ENCODE data around the gene KIAA1210.

The KIAA1210 gene

DNA sequence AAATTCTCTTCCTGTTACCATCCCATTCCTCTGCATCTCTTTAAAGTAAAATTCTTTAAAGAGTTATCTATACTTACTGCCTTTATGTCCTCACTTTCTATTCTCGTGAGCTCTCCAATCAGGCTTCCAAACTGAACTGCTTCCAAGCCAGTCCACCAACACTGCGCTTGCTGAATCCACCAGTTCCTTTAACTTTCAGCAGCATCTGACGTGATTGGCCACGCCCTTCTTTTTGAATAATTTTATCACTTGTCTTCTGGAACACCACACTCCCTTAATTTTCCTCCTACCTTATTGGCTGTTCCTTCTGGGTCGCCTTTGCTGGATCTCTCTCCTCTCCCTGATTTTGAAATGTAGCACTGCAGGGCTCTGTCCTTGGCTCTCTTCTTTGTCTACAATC lies at the start of gene KIAA1210:
KIAA1210 (minus strand) TSS at position 163 of the 400 bp plus-strand sequence. CDS start 4,170 bp downstream, outside the sequence.
- DNase-seq = no peak

DNA sequence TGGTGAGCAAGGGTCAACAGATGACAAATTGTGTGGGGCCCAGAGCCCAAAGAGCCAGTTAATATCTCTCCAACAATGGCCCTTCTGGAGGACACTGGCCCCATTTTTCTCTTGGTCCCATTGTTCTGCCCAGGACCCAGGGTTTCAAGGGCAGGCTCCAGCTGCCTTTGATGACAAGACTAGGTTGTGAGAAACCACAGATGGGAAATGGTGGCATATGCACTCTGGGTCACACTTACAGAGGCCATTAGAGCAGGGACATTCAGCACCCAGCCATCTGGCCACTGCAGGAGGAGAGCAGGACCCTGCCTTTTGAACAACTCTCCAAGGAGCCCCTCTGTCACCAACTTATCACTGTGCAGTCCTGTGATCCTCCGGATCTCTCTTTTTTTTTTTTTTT lies 49.7 kb upstream of the KIAA1210 start:
- DNase-seq = no peak

DNA sequence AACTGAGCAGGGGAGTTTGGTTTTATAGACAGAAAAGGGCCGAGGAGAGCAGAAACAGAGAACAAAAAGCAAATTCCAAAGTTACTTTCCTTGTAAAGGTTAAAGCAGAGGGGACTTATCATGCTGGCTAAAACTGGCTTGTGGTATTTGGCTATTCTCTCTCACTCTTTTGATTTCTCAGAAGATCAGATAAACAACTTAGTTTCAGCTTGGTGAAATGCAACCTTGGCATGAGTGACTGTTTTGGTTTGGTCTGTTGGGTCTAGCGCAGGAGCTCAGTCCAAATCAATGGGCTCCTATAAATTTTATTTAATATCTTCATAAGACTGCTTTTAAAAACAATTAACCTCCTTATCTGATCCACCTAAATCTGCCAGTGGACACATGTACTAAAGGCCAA lies 47.3 kb upstream of the KIAA1210 start:
- no peak for DNase-seq

DNA sequence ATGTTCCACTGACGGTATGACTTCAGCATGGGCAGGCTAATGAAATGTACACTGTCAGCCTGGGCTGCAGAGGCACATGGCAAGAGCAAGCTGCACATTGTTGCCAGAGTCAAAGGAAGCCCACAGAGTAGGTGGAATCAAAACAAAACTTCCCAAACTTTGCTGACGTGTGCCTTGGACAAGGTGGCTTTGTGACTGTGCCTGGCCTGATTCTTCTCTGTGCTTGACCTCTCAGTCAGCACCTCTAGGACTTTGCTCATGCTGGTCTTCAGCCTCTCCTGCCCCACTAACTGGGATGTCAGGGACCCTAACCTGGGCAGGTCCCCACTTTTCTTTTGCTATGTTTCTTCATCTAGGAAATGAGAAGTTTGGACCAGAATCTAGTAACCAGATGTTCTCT lies 40.5 kb upstream of the KIAA1210 start:
- DNase-seq = no peak

DNA sequence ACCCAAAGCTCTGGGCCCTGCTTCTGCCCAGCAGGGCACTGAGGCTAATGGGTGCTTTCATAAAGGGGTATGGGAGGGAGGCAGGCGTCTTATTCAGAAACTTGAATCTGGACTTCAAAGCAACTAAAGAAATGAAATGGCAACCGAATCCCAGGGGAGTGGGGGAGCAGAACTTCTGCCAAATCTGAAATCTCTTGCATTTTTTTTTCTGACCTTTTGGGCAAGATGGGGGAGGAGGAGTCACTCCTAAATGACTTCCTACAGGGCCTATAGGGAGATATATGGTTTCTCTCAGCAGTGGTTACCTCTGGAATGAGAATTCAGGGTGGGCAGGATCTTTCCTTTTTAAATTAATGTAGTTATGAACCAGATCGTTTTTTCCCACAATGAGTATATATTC lies 30.6 kb upstream of the KIAA1210 start:
- no peak for DNase-seq

DNA sequence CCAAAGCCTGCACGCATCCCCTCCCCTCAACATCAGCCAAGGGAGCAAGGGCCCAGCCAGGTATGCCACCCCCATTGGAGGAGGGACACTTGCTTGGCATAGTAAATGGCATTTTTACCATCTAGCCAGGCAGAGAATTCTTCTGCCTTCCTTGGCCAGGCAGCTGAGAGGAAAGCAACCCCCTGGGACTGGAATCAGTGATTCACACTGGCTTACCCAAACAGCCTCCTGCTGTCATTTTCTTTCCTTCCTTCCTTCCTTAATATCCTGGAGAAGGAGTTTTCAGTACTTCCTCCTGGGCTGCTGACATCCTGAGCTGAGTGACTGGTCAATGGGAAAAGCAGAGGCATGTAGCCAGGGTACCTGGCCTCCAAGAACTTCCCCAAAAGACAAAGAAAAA lies 28.6 kb upstream of the KIAA1210 start:
- DNase-seq = no peak

DNA sequence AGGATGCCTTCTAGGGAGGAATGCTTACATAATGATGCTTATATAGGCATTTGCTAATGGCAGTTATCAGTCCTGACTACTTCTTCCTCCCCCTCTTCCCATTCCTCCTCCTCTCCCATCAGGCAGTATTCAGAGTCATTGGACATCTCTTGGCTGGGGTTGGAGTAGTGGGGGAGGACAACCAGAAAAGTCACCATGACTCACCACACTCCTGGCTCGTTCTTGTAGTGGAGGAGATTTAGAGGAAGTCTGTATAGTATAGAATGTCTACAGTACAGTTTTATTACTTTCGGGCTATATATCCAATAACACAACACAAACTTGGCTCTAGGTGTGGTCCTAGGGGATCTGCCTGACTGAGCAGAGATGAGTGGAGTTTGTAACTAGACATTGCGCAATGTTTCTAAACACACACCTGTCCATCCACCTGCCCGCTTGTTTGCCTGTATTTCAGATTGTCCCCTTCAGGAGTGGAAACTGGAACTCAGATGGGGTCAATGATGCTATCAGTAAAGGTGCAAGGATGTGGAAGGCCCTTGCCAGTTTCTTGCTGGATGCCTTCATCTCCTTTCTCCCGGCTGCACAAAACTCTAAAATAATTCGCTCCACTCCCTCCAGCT lies 27.9 kb upstream of the KIAA1210 start:
- no peak for DNase-seq

DNA sequence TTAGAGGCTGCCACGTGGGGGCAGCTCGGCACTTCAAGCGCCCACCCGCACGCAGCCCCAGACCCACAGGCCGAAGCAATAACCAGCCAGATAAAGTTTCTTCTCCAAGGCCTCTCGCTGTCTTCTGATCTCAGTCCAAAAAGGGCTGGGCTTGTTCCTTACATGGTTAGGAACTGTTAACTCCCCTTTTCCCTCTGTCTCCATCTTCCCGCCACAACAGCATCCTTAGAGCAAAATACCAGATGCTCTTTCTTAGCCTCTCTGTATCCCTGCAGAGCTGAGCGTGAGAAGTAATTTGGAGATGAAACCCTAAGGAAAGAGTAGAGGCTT lies 23.4 kb upstream of the KIAA1210 start:
- DNase-seq = no peak

DNA sequence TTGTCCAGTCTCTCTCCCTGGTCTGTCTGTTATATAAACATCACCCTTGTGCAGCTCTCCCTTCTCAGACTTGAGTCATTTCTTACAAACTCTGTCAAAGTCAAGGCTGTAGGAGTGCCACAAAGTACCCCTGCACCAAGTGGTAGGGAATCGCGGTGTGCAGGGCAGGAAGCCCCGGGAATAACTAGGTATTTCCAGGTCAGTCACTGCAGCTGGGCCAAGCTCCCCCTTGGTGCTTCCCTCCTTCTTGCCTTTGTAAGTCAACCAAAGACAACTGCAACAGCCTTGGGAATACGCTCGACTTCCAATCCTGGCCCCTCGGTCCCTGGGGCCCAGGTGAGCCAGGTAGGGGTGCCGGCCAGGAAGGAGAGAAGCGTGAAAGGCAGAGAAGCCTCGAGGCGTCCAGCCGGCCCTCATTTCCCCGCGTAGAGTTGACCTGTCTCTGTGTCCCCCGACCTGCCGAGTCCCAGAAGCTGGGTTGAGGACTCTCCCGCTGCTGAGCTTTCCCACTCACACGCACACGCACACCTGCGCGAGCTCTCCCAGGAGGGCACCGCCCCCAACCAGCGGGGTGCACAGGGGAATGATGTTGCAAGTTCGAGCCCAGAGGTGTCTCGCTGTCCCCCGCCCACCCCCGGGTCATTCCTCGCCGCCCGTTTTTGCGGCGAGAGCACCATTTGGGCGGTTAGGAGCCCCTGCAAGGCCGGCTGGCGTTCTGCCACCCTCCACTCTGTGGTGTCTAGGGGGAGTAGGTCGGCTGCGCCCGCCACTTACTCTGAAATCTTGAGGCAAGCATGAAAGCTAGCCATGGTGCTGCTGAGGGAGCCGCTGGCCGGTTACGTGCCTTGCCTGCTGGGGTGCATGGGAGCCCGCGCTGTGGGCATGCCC lies 22.8 kb upstream of the KIAA1210 start:
- DNase-seq = no peak

DNA sequence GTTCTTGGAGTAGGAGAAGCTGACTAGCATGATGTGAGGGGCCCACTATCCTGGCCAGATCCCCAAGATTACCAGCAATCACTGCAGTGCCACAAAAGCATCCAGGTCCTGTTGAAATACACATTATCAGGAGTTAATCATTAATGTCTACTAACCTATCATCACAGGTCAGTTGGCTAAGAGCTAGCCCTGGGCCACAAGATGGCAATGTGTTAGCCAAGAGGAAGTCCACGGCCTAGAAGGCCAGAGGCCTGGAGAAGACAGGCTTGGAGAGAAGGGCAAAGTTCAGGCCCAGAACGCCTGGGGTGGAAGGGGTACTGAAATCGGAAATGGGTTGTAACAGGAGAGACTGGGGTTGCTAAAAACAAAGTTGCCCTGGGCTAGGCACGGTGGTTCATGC lies 19.9 kb upstream of the KIAA1210 start:
- DNase-seq = no peak

DNA sequence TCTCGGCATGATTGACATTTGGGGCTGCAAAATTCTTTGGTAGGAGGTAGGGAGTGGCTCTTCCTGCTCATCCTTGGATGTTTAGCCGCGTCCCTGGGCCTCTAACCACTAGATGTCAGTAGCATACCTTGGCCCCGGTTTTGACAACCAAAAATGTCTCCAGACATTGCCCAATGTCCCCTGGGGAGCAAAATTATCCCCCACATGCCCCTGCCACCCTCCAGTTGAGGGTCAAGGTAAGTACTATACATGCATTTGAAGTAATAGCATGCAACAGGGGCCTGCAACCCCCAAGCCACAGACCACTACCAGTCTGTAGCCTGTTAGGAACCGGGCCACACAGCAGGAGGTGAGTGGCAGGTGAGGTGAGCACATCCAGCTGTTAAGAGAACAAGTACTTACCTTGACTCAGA lies 17.6 kb upstream of the KIAA1210 start:
- no peak for DNase-seq

DNA sequence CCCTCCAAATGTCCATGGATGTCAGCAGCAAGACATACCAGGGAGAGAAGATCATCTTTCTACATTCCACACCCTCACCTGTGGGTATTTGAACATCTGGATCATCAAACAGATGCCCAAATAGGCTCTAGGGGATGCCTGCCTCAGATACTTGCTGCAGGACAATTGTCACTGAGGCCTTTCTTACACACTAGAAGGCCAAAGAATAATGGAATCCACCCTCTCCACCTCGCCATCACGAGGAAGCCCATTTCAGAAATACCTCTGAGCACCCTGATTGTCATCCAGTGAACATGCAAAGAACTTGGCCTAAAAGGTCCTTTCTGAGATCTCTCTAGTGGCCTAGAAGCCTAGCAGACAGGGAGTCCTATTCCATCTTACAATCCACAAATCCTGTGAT lies 6.9 kb upstream of the KIAA1210 start:
- no peak for DNase-seq

DNA sequence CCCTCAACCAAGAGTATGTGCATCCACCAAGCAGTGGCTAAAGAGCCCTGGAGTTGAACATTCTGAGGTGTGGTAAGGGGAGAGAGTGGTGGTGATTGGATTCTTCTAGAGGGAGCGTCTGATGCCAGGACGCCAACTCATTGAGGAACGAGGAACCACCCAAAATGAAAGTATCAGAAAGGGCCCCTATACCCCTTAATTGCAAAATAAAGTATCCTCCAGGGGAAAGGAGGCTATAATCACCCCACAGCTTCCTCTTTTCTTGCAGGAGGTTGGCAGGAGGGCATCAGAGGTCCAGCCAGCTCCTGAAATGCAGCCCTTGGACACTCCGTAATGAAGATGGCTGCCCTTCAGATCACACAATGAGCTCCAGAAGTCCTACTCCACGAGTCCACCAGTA lies 5.3 kb upstream of the KIAA1210 start:
- DNase-seq = no peak

DNA sequence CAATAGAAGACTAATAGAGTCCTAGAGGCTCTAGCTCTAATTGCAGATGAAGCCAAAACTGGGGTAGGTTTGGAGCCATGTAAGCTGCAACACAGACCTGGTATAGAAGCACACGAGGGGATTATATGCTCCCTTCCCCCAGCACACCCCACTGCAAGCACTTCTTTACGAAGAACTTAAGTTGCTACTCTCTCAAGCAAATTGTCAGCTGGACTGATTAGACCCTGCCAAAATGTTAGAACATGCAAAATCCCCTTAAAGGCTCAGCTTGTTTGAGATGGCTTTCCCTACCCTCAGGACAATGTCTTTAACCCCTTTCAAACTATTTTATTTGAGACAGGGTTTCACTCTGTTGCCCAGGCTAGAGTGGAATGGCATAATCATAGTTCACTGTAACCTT lies 4.7 kb upstream of the KIAA1210 start:
- no peak for DNase-seq

DNA sequence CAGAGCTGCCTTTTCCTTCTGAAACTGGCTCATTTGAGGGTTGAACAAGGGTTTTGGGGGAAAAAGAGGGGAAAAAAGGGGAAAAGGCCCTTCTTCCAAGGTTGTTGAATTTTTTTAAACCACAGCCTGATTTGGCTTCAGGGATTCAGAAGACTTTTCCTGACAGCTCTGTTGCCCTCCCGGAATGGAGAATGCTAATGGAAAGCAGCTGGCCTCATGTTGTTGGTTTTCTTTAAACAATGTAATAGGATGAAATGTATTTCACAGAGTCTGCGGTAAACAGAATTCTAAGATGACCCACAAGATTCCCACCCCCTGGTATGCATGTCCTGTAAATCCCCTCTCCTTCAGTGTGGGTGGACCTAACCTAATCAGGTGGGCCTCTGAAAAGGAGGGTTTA lies 3.3 kb upstream of the KIAA1210 start:
- DNase-seq = no peak

DNA sequence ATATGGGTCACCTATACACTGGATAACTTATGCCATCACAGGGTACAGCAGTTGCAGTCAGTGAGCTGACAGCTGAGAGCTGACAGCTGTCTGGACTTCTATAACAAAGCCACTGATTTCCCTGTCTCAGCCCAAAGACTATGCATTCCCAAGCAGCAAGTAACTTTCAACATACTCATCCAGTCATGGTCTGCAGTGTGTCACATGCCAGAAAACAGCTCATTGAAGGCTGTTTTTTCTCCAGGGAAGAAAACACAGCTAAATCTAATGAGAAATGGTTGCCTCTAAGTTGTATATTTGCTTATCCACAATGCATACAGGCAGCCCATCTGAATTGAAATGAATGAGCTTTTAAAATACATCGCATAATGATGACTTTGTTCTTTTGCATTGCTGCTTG lies 6.3 kb downstream of the KIAA1210 start:
- DNase-seq = no peak

DNA sequence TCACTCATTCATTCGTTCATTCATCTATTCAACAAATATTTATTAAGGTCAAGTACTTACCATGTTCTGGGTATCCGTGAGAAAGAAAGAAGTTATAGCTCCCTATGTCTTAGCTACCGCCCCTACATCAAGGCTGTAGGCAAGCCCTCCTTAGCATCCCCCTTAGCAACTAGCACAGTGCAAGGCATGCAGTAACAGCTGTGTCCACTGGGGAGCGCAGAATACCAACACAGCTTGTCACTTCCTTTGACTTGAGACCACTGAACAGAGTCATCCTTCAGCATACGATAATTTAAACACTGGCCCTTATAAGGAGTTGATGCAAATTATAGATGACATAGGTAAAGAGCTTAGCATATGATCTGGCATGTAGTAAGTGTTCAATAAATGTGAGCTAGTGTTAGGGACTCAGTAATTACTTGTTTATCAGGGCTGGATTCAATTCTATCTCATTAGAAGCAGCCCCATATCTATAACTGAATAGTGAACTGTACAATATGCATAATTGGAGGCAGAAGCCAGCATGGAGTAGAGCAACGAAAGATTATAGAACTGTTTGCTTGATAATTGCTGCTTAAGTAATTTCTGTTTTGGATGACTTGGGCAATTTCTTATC lies 8.7 kb downstream of the KIAA1210 start:
- DNase-seq = no peak

DNA sequence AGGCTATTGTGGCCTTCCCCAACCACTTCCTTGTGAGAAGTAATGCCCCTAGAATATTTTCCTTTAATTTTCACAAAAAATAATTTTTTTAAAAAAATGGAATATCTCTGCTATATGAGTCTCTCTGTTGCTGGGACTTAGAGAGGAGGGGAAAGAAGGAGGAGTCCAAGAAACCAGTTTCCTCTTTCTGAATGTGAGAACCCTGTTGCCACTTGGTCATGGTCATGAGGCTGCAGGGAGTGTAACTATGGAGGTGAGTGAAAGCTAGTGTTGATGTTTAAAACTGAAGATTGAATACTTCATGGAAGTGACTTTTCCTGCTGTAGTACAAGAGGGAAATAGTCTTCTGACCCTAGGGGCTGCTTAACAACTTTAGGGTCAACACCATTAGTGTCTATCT lies 20.4 kb downstream of the KIAA1210 start:
- no peak for DNase-seq

DNA sequence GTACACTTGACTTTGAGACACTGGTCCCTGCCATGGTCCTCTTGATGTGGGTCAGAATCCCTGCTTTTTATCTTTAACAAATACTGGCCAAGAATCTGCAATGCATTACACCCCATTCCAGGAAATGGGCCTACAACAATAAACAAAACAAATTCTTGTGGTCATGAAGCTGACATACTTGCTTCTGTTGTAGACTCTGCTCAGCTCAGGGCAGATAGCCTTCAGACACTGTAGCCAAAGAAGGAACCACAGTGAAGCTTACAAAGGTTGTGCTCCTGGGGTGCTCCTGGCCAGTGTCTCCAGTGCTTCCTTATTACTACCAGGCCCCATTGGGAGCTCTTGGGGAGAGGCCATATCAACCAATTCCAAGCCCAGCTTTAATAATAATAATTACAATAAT lies 21.8 kb downstream of the KIAA1210 start:
- no peak for DNase-seq

DNA sequence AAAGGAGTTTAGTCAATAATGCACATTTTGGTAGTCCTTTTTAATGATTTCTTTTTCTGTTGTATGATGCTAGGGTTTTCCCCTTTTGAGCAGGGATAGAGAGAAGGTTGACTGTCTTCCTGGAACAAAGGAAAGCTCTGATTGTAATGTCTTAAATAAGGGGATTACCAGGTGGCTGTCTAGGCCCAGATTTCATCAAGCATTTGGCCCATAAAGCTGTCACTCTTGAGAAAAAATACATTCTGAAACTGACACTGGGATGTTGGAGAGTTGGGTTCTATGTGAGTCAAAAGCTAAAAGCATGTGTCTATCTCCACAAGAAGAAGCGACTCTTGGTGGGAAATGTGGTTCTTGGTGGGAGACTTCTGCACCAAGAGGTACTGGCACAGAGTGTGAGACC lies 26.4 kb downstream of the KIAA1210 start:
- no peak for DNase-seq

DNA sequence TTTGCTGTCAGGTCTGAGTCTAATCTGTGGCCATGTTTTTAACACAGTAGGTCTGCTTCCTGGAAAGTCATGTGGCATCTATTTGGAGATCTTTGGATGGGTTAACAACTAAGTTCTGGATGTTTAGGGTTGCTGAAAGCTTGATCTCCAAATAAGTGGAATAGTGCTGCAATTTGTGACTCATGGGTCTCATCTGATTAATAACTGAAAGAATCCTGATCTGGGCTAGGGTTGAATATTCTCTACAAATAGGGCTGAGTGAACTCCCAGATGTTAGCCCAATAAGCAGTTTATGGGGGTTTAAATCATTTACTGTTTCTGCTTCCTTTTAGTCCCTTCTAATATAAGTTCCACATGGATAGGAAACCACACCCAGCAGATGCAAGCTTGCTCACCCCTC lies 31.7 kb downstream of the KIAA1210 start:
- no peak for DNase-seq

DNA sequence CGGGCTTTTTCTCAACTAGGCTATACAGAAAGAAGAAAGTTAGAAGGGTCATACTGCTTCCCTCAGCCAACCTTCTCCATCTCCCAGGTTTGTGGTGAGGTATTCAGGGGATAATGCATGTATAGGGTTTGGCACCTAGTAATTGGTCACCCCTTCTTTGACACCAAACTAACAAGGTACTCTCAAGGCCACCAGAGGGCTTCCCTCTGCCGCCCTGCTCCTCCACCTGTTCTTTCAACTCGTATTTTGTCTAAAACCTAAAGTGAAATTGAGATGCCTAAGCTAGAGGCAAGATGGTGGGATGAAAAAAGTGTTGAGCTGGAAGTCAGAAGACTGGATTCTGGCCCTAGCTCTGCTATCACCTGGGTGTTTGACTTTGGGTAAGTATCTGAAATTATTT lies 32.8 kb downstream of the KIAA1210 start:
- DNase-seq = no peak

DNA sequence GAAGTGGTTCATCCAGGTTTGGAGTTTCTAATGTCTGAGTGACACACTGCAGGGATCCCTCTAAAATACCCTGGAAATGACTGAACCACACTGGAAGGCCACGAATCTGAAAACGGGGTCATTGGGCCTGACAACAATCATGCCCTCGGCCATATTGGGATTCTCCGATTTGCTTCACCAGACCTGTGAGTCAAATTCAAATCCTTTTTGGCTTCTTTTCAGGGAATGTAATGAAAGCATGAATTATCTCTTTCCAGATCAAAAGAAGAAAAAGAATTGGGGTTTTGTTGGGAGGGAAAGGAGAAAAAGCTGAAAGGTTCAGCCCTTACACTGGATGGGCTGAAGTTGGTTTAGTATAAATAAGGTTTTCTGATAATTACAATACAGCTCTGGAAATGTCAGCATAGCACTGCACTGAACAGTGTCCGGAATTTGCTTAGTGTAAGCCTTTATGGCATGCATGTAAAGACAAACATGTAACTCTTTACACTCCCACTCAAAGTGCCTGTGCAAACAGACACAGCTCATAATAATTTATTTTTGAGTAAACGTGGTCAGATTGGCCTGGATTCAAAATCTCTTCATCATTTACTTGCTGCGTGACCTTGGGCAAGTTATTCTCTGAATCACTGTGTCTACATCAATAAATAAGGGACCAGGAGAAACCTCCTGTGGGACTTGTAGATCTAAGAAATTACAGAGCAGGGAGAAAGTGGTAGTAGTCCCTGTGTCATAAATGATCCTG lies 33.4 kb downstream of the KIAA1210 start:
- no peak for DNase-seq

DNA sequence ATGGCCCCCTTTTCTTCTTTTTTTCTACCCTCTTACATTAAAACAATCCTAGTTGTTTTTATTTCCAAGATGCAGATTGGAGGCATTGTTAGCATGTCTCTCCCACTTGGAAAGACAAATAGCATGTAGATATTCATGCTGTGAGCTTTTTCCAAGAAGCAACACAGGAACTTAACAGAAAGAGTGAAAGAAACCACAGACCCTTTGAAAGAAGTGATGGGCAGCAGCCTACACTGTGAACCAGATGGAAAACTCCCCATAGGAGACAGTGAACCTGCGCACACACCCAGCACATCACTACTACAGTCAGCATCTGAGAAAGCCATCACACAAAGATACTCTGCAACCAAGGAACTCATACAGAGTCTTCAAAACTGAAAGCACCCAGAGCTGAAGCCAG lies 37.0 kb downstream of the KIAA1210 start:
- DNase-seq = no peak

All from NCI-H1105 (cell line).